Measurements from ENCODE around the gene NRCAM.
"Not testable (repeated sequence)": the region's sequence is repeated elsewhere in the genome, so short reads cannot be mapped to it uniquely, and the experiment has no call there.

The NRCAM gene

GRCh38 chr7:108301387-108301786 is 154.8 kb downstream of the NRCAM start:
- DNase-seq, result no peak

- no peak for DNase-seq
Observed at GRCh38 chr7:108299251-108299973, 156.8 kb downstream of the NRCAM start.

DNA sequence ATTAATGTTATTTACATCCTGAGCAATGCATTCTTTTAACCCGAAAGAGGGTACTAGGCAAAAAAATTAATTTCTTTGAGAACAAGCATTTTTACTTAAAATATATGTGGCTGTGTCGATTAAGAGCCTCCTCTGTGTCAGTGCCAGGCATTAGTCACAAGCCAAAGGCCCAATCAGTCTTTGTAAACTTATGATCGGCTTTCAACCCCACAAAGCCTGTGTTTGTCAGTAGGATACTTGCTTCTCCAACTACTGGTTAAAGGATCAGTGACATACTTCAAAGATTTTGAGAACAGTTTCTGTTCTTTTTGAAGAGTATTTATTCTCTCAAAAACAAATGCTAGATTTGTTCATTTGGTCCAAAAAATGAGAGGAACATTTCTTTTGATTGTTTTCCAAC is 159.3 kb downstream of the NRCAM start:
- DNase-seq, result no peak

DNA sequence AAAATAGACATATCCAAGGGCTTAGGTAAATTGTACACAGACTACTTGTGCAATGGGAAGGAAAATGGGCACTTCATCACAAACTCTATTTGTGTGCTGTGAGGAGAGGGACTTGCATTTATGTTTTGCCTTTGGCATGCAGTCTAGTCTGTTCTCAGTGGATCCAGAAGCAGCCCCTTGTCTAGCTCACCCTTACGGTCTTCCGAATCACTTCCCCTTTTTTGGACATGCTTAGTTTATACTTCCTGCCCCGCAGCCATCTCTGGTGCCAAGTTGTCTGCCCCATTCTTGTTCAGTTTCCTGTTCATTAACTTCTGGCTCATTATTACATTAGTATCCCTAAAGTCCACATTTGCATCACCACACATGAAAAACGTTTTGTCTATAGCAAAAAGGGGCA is 161.6 kb downstream of the NRCAM start:
- no peak for DNase-seq

DNA sequence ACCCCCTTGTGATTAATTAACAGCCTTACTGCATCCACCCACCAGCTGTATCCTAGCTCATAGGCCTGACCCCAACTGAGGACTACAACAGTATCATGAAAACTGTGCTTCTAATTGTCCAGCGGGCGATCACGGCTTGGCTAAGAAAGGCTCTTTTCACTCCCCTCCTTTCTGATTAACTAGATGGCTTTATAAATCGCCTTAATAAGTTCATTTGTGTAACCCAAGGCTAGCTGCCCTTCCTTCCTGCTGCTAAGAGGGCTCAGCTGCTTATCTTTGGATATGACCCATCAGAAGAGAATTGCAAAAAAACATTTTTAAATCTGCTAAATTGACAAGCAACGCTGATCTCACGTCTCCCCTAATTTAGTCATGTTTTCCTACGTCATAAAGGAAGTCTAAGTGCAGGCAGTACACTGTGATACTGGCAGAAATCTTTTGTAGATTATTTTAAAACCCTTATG is 163.1 kb downstream of the NRCAM start:
- DNase-seq, result peak; percentile 84

GRCh38 chr7:108292541-108292940 is 163.7 kb downstream of the NRCAM start:
- DNase-seq, result no peak

- peak; percentile 67 for DNase-seq
Observed at GRCh38 chr7:108291791-108292440, 164.3 kb downstream of the NRCAM start.

- no peak for DNase-seq
Observed at GRCh38 chr7:108291152-108291508, 165.1 kb downstream of the NRCAM start.

DNA sequence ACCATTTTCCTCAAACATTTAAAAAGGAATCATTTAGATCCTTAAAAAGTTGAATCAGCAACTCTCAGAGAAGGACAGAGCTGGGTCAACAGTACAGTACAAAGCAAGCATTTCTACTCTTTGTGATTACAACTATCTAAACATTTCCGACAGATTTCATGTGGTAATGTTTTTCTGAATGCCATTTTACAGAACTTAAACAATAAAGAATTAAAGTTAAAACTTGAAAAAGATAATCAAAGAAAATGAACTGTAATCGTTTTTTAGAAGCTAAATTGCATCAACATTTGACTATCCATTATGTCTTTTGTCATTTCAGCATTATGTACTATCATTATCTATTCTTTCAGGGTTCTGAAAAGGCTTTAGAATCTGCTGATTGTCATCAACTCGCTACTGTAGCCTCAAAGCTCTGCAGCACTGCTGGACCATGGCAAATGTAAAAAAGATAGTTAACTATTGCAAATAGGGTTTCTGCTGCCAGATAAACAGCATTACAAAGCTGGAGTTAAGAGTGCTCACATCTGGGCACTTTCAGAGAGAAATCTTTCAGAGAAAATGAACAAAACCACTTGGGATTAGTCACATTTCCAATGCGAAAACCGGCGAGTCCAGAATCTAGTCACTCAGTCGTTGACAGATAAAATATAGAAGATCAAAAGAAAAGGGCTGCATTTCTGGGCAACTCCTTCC is 165.6 kb downstream of the NRCAM start:
- no peak for DNase-seq

- DNase-seq, result no peak
Observed at GRCh38 chr7:108289852-108290251, 166.4 kb downstream of the NRCAM start.

GRCh38 chr7:108287857-108288256 is 168.4 kb downstream of the NRCAM start:
- DNase-seq, result no peak

DNA sequence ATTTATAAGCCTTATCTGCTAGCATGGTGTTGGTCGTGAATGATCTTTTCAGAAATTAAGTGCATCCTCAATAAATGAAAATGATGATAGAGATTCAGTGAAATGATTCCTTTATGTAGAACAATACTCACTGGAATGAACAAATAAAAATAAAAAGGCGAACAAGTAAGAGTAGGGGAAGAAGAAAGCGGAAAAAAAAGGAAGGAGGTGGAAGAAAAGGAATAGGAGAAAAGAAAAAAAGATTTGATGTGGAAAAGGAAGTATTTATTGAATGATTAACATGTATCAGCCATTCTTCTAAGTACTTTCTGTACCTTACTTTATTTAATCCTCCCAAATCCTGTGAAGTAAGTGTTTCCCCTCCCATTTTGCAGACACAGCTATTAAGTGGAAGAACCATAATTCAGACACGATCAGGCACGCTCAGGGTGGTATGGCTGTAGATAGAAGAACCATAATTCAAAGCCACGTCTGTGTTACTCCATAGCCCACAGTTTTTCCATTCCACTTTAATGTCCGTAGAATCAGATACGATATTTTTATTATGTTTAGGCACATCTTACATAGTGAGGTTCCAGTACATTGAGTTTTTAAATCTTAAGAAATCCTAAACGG is 169.8 kb downstream of the NRCAM start:
- DNase-seq, result peak; percentile 48

- DNase-seq, result no peak
Observed at GRCh38 chr7:108285778-108286177, 170.5 kb downstream of the NRCAM start.

GRCh38 chr7:108285003-108285368 is 171.2 kb downstream of the NRCAM start:
- no peak for DNase-seq

GRCh38 chr7:108284349-108285002 is 171.8 kb downstream of the NRCAM start:
- no peak for DNase-seq

- no peak for DNase-seq
Observed at GRCh38 chr7:108283252-108283651, 173.0 kb downstream of the NRCAM start.

GRCh38 chr7:108282427-108282996 is 173.7 kb downstream of the NRCAM start:
- DNase-seq, result no peak

DNA sequence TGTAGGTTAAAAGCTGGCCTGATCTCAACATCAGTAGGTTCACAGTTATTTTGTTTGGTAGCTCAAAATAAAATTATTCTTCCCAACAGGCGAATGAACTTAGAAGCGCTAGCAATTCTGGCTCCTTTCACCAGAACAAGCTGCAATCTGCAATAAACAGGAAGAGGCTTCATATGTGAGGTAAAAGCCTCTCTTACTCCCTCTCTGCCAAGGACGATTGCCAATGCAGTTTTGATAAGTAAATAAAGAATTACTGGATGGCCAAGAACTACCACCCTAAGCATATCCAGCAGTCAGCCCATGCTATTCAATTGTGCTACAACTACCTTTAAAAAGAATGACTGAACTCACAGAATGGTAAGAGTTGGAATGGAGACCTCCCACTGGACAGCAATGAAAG is 176.1 kb downstream of the NRCAM start:
- no peak for DNase-seq

DNA sequence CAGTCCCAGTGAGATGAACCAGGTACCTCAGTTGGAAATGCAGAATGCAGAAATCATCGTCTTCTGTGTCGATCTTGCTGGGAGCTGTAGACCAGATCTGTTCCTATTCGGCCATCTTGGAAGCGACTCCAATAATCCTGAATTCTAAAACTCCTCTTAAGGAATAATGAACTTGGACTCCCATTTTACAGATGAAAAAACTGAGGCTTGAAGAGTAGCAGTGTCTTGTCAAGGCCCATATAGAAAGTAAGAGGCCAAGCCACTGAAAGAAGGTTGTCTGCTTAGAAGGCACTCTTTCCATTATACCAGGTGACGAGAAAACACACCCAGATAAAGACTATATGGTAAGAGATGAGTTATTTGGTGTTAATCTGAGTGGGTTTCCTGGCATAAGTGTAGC is 177.5 kb downstream of the NRCAM start:
- no peak for DNase-seq

DNA sequence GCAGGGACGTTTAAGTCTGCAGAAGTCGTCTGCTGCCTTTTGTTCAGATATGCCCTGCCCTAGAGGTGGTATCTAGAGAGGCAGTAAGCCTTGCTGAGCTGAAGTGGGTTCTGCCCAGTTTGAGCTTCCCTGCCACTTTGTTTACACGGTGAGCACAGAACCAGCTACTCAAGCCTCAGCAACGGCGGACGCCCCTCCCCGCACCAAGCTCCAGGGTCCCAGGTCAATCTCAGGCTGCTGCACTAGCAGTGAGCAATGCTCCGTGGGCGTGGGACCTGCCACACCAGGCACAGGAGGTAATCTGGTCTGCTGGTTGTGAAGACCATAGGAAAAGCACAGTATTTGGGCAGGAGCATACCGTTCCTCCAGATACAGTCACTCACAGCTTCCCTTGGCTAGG is 178.0 kb downstream of the NRCAM start:
- no peak for DNase-seq

GRCh38 chr7:108274447-108274846 is 181.8 kb downstream of the NRCAM start:
- not testable (repeated sequence) for DNase-seq

DNA sequence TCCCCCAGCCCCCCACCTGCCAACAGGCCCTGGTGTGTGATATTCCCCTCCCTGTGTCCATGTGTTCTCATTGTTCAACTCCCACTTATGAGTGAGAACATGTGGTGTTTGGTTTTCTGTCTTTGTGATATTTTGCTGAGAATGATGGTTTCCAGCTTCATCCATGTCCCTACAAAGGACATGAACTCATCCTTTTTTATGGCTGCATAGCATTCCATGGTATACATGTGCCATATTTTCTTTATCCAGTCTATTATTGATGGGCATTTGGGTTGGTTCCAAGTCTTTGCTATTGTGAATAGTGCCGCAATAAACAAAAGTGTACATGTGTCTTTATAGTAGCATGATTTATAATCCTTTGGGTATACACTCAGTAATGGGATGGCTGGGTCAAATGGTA is 183.3 kb downstream of the NRCAM start:
- not testable (repeated sequence) for DNase-seq
